Body of pancreas (tissue), 4 donors: Measurements from ENCODE around the gene TTC7B.

Experiments
- CTCF ChIP-seq, 7 experiments: fragments of 450-650 bp in 4 of 7; fragments of 200-600 bp in 3 of 7; sonication (generic) in 3 of 7; IDR thresholded peaks; one replicate each; pipeline ENCODE4 v1.5.1; 2016 to 2019; ENCODE audit warnings: antibody characterized with exemption in 7 of 7
- POLR2A ChIP-seq, 3 donors: fragments of 450-650 bp; IDR thresholded peaks; one replicate each; pipeline ENCODE4 v1.6.1; 2016; ENCODE audit warnings: antibody characterized with exemption in 3 of 3, mild to moderate bottlenecking in 2 of 3

GRCh38 chr14:90645842-90646443 lies 170.3 kb downstream of the TTC7B start:
- TF ChIP-seq CTCF (IDR thresholded peaks at IDR 0.05) (no peak), POLR2A (IDR thresholded peaks at IDR 0.05) (no peak)
